HK-2 (cell line): ENCODE results near the gene USP47.

Source experiments
- DNase-seq: peaks from one replicate; pipeline ENCODE4 v3.0.0-alpha.2; 2018; ENCODE audit not compliant: unreplicated experiment

USP47 gene

DNA sequence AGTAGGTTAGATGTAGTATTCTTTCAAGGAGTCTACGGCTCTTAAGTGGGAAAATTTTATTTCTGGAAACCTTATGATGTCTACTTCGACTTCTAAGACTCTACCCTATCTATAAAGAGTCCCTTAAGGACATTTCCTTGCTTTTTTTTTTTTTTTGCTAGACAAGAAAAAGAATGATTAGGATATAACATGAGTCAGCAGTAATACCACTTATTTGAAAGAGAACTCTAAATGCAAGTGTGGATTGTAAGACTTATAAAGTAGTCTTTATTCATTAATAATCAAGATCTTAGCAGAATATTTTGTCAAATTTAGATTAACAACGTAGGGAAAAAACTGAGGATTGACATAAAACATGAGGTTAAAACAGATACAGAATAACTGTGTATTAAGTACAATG, 95.7 kb downstream of the USP47 start:
- DNase-seq: no peak

GRCh38 chr11:11937957-11938356, 96.2 kb downstream of the USP47 start:
- no peak for DNase-seq

GRCh38 chr11:11940551-11940950, 98.8 kb downstream of the USP47 start:
- DNase-seq: no peak

DNA sequence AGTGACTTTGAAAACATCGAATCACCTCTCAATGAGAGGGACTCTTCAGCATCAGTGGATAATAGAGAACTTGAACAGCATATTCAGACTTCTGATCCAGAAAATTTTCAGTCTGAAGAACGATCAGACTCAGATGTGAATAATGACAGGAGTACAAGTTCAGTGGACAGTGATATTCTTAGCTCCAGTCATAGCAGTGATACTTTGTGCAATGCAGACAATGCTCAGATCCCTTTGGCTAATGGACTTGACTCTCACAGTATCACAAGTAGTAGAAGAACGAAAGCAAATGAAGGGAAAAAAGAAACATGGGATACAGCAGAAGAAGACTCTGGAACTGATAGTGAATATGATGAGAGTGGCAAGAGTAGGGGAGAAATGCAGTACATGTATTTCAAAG, 100.9 kb downstream of the USP47 start:
- DNase-seq: no peak

DNA sequence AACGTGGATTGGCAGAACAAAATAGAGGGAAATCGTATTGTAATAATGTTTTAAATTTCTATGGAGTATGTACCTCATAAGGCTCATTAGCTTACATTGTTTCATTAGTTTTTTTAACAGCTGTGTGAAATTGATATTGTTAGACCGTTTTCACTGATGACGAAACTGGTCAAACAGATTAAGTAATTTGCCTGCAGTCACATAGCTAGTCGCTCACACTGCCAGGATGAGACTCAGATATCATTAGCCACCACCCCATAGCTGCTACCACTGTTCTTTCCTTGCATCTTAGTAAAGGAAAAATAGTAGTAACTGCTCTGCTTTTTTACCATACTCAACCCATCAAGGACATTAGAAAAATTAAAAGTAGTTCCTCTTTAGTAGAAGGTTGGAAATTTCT, 102.7 kb downstream of the USP47 start:
- DNase-seq: no peak

- DNase-seq: no peak
Measured at GRCh38 chr11:11946180-11946579, 104.4 kb downstream of the USP47 start.

GRCh38 chr11:11946878-11947277, 105.1 kb downstream of the USP47 start:
- DNase-seq: no peak

DNA sequence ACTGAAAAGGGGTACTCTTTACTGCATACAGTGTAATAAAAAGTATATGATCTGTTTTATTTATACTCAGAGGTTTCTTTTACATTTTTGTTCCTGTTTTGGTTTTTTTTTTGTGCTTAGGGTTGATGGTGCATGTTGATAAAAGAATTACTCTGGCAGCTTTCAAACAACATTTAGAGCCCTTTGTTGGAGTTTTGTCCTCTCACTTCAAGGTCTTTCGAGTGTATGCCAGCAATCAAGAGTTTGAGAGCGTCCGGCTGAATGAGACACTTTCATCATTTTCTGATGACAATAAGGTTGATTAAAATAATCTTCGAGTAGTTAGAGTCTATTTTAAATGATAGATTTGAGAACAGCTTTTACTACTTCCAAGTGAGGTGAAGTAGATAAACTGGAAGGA, 106.1 kb downstream of the USP47 start:
- DNase-seq: no peak

GRCh38 chr11:11948242-11948947, 106.6 kb downstream of the USP47 start:
- DNase-seq: no peak

- DNase-seq: no peak
Measured at GRCh38 chr11:11949482-11949881, 107.7 kb downstream of the USP47 start.

DNA sequence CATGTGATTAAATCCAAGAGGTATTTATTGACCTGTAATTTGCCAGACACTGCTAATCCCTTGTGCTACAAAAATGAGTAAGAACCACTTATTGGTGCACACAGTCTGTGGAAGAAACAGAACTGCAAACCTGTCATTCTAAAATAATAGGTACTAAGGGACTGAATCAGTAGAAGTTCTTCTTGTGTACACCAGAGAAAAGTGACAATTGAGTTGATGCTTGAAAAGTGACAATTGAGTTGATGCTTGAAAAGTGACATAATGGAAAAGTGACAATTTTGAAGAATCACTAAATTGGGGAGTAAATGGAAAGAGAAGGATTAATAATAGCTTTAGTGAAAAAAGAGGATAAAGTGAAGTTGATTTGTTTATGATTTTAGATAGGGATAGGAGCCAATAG, 110.3 kb downstream of the USP47 start:
- DNase-seq: no peak

DNA sequence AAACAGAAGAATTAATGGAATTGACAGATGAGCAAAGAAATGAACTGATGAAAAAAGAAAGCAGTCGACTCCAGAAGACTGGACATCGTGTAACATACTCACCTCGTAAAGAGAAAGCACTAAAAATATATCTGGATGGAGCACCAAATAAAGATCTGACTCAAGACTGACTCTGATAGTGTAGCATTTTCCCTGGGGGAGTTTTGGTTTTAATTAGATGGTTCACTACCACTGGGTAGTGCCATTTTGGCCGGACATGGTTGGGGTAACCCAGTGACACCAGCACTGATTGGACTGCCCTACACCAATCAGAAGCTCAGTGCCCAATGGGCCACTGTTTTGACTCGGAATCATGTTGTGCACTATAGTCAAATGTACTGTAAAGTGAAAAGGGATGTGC, 114.2 kb downstream of the USP47 start:
- no peak for DNase-seq

GRCh38 chr11:11958403-11959231, 116.8 kb downstream of the USP47 start:
- DNase-seq: no peak

GRCh38 chr11:11959601-11960000, 117.8 kb downstream of the USP47 start:
- DNase-seq: no peak

DNA sequence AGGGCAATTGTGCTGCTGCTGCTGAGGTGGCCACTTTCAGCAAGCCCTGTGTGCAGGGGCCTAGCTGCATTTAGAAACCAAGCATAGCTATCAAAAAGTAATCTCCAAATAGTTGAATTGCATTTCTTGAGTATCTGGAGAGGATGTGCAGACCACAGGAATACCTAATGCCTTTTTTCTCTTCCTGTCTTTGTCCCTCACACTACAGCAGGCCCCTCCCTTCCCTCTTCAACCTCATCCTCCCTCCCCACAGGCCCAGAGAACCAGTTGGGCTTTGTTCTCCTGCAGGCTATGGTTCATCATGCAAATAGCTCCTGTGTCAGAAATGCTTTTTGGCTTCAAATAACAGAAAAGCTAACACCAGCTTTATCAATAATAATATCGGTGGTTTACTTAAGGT, 118.9 kb downstream of the USP47 start:
- DNase-seq: no peak

DNA sequence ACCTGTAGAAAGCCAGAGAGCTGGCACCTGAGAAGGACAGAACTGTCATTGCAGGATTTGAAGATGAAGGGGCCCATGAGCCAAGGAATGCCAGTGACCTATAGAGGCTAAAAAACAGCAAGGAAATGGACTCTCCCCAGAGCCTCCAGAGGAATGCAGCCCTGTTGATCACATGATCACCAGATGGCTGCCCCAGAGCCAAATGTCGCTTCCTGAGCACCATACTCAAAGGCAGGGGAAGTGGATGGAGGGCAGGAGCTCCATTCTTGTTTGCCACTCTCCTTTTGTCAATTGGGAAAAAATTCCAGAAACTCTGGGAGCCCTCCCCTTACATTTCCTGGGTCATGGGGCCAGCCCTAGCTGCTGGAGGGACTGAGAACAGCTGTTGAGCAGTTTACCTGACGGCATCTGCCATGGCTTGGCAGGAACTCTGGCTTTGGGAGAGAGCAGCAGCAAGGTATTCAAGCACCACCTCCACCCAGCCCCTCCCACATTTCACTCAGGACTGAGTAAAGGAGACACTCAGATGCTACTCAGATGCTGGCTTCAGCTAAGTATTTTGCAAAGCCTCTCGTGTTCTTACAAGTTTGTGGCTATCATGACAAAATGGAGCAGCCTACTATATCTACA, 119.7 kb downstream of the USP47 start:
- no peak for DNase-seq

DNA sequence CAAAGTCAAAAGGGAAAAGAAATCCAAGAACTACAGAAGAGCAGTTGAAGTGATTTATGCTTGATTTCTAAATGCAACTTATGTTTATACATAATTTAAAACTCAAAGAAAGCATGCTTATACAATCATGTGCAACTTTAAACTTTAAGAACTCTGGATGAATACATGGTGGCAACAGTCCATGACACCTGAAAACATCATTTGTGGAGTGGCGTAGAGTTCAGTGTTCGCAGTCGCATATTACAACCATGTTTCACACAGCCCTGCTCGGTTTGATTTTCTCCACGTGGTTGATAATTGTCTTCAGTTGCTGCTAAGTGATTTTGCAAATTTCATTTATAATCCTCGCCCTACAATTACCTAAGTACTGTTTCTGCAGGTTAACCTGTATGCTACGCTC, 121.3 kb downstream of the USP47 start:
- DNase-seq: no peak

- no peak for DNase-seq
Measured at GRCh38 chr11:11963842-11964773, 122.3 kb downstream of the USP47 start.

DNA sequence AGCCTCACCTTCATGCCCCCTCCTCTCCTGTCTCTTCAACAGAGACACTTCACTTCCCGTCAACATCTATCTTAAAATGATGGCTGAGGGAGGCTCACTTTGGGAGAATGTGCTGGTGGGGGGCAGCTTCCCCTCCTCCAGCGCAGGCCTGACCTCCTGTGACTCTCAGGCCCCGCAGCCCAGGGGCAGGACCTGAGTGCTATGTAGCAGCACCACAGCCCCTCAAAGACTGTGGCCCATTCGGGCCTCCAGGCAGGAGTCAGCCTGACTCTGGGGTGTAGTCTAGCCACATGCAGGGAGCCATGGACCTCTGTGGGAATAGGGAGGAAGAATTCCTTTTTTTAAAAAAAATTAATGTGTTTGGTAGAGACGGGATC, 123.0 kb downstream of the USP47 start:
- no peak for DNase-seq

DNA sequence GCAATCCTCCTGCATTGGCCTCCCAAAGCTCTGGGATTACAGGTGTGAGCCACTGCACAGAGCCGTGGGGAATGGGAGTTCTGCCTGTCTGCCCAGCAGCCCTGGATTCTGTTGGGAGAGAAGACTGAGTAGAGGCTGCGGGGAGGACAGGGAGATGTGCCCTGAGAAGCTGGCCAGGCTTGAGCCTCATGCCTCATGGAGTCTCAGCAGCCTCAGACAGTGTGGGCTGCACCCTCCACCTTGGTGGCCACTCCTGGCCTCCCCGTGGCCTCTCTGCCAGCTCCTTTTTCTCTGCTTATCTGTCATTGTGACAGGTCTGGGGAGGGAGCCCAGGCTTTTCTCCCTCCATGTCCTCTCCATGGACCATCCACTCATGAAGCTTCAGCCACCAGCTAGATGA, 123.4 kb downstream of the USP47 start:
- DNase-seq: no peak

GRCh38 chr11:11965656-11966353, 124.0 kb downstream of the USP47 start:
- no peak for DNase-seq
